ENCODE measurements around the gene SMCR8.
"Not testable (repeated sequence)": the region's sequence is repeated elsewhere in the genome, so short reads cannot be mapped to it uniquely, and the experiment has no call there.

Gene SMCR8

DNA sequence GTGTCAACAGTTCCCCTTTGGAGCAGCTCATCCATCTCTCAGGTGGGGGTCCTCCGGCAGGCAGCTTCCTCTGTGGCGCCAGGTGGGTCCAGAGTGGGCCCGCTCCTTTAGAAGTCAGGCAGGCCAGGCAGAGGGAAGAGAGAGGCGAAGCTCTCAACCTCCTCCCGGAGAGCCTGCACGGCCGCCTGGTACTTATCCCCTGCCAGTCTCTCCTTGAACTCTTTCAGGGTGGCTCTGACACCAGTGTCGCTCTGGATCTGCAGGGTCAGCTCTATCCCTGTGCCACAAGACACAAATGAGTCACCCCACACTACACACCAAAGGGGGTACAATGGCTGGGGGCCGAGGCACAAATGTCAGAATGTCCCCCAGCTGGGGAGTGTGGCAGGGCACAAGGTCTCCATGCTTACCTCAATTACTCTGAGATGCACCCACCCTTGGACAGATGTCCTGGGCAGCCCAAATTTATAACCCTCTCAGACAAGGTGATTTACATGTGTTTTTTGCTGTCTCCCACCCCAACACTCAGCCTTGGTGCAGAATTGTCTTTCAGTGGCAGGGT lies 13.6 kb downstream of the SMCR8 start:
- no peak overlapping the region for H3K9ac ChIP-seq (ENCODE audit: low read length)
- H3K9me3 ChIP-seq (ENCODE audit: control insufficient read depth, low read depth, low read length) = no peaks in the 10 kb centered on the region
- H3K27ac ChIP-seq (ENCODE audit: low read length) = no peak overlapping the region
- peaks cover 42% of the 10 kb centered on the region for H3K36me3 ChIP-seq (ENCODE audit: control insufficient read depth, low read depth, low read length)
- H3K27me3 ChIP-seq (ENCODE audit: control insufficient read depth, insufficient read depth, low read length) = no peaks in the 10 kb centered on the region
- no peaks in the 10 kb centered on the region for H3K4me1 ChIP-seq (ENCODE audit: control insufficient read depth, low read depth, low read length)
- no peak overlapping the region for H3K4me3 ChIP-seq (ENCODE audit: low read length)

DNA sequence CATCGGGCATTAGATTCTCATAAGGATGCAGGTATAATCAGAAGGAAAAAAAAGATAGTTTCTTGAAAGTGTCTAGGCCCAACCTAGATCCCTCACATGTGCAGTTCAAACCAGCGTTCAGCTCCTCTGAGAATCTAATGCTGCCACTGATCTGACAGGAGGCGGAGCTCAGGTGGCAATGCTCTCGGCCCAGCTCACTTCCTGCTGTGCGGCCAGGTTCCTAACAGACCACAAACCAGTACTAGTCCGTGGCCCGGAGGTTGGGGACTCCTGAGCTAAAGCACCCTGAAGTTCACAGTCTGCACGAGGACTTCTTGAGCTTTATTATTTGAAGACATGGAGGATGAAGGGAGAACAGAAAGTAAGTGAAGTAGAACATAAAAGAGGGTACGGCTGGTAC lies 16.8 kb downstream of the SMCR8 start:
- Histone ChIP-seq H3K9ac (ENCODE audit: low read length) (no peak overlapping the region), H3K27me3 (ENCODE audit: control insufficient read depth, insufficient read depth, low read length) (no peaks in the 10 kb centered on the region), H3K36me3 (ENCODE audit: control insufficient read depth, low read depth, low read length) (peaks cover 54% of the 10 kb centered on the region), H3K27ac (ENCODE audit: low read length) (no peak overlapping the region), H3K9me3 (ENCODE audit: control insufficient read depth, low read depth, low read length) (no peaks in the 10 kb centered on the region), H3K4me1 (ENCODE audit: control insufficient read depth, low read depth, low read length) (no peaks in the 10 kb centered on the region), H3K4me3 (ENCODE audit: low read length) (no peak overlapping the region)

DNA sequence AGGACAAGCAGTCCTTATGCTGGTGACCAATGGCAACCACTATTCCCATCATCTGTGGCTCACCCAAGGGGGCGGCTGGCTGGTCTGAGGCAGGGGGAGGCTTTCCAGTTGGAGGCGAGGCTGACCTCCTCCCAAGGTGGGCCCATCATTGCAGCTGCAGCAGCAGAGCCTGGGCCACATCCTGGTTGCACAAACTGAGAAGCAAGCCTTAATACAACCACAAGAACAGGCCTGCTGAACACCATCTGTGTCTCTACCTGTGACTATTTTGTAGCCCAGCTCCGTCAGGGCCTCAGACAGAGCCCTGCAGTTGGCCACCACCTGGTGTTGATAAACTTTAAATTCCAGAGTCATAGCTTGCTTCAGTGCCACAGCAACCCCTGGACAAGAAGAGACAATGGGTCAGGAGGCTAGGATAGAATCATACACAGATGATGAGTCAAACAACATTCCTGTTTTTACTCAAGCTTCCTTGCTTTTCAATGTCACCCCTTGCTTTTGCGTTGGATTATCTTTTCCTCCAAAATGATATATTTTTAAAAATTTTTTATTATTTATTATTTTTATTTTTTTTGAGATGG lies 17.9 kb downstream of the SMCR8 start:
- Histone ChIP-seq H3K4me3 (ENCODE audit: low read length) (no peak overlapping the region), H3K4me1 (ENCODE audit: control insufficient read depth, low read depth, low read length) (no peaks in the 10 kb centered on the region), H3K36me3 (ENCODE audit: control insufficient read depth, low read depth, low read length) (peaks cover 54% of the 10 kb centered on the region), H3K27ac (ENCODE audit: low read length) (no peak overlapping the region), H3K9ac (ENCODE audit: low read length) (no peak overlapping the region), H3K9me3 (ENCODE audit: control insufficient read depth, low read depth, low read length) (no peaks in the 10 kb centered on the region), H3K27me3 (ENCODE audit: control insufficient read depth, insufficient read depth, low read length) (no peaks in the 10 kb centered on the region)

DNA sequence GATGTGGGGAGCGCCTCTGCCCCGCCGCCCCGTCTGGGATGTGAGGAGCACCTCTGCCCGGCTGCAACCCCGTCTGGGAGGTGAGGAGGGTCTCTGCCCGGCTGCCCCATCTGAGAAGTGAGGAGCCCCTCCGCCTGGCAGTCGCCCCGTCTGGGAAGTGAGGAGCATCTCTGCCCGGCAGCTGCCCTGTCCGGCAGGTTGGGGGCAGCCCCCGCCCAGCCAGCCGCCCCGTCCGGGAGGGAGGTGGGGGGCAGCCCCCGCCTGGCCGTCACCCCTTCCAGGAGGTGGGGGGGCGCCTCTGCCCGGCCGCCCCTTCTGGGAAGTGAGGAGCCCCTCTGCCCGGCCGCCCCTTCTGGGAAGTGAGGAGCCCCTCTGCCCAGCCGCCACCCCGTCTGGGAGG lies 23.1 kb downstream of the SMCR8 start:
- not testable (repeated sequence) for H3K4me3 ChIP-seq (ENCODE audit: low read length); H3K27me3 ChIP-seq (ENCODE audit: control insufficient read depth, insufficient read depth, low read length); H3K4me1 ChIP-seq (ENCODE audit: control insufficient read depth, low read depth, low read length); H3K9me3 ChIP-seq (ENCODE audit: control insufficient read depth, low read depth, low read length); H3K9ac ChIP-seq (ENCODE audit: low read length); H3K27ac ChIP-seq (ENCODE audit: low read length)
- peaks cover 54% of the 10 kb centered on the region for H3K36me3 ChIP-seq (ENCODE audit: control insufficient read depth, low read depth, low read length)

DNA sequence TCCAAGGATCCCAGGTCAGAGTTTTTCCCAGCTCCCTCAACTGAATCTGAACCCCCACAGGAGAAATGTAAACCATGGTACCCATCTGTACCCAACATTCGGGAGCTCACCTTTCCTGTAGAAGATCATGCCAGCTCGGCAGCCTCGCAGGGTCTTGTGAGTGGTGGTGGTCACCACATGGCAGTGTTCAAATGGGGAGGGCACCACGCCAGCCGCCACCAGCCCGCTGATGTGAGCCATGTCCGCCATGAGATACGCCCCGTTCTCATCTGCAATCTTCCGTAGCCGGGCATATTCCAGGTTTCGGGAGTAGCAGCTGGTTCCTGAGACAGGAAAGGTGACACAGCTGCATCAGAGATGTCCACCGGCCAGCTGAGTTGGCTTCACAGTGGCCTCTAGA lies 24.8 kb downstream of the SMCR8 start:
- H3K9me3 ChIP-seq (ENCODE audit: control insufficient read depth, low read depth, low read length) = peaks cover 2% of the 10 kb centered on the region
- H3K4me3 ChIP-seq (ENCODE audit: low read length) = no peak overlapping the region
- H3K27ac ChIP-seq (ENCODE audit: low read length) = no peak overlapping the region
- no peaks in the 10 kb centered on the region for H3K27me3 ChIP-seq (ENCODE audit: control insufficient read depth, insufficient read depth, low read length)
- H3K36me3 ChIP-seq (ENCODE audit: control insufficient read depth, low read depth, low read length) = peaks cover 58% of the 10 kb centered on the region
- H3K9ac ChIP-seq (ENCODE audit: low read length) = no peak overlapping the region
- H3K4me1 ChIP-seq (ENCODE audit: control insufficient read depth, low read depth, low read length) = no peaks in the 10 kb centered on the region

DNA sequence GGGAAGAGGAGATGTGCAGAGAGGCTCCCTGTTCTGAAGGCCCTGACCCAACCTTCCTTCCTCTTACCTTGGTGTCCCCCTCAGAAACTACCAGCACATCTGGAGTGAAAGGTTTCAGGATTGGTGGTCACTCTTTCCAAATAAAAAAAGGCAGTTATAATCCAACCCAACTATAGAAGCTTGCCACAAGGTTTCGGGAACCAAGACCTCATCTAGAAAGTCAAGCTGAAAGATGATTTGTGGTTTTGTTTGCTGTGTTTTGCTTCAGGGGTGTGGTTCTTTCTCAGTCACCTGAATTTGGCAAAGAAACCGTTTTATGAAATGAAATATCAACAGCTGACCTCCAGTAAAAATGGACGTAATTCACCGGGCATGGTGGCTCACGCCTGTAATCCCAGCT lies 28.9 kb downstream of the SMCR8 start:
- H3K4me3 ChIP-seq (ENCODE audit: low read length) = no peak overlapping the region
- H3K36me3 ChIP-seq (ENCODE audit: control insufficient read depth, low read depth, low read length) = peaks cover 74% of the 10 kb centered on the region
- no peak overlapping the region for H3K9ac ChIP-seq (ENCODE audit: low read length)
- peaks cover 2% of the 10 kb centered on the region for H3K9me3 ChIP-seq (ENCODE audit: control insufficient read depth, low read depth, low read length)
- no peaks in the 10 kb centered on the region for H3K27me3 ChIP-seq (ENCODE audit: control insufficient read depth, insufficient read depth, low read length)
- no peaks in the 10 kb centered on the region for H3K4me1 ChIP-seq (ENCODE audit: control insufficient read depth, low read depth, low read length)
- H3K27ac ChIP-seq (ENCODE audit: low read length) = no peak overlapping the region

DNA sequence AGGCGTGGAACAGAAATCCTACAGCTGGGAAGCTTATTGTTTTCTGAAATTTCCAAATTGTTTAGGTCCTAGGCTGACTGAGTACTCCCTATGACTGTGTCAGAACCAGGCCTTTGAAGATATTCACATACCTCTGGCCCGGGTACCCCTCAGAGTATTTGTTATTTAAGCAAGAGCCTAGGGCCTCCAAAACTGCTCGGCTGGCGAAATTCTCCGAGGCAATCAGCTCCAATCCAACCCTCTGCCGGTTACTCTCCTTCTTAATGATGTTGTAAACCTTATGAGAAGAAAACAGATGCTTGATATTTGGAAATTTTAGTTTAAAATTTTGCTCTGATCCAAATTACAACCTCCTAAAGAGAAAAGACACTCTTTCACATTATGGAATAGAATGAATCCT lies 38.4 kb downstream of the SMCR8 start:
- Histone ChIP-seq H3K4me1 (ENCODE audit: control insufficient read depth, low read depth, low read length) (no peaks in the 10 kb centered on the region), H3K36me3 (ENCODE audit: control insufficient read depth, low read depth, low read length) (peaks cover 28% of the 10 kb centered on the region), H3K9me3 (ENCODE audit: control insufficient read depth, low read depth, low read length) (no peaks in the 10 kb centered on the region), H3K9ac (ENCODE audit: low read length) (no peak overlapping the region), H3K27ac (ENCODE audit: low read length) (no peak overlapping the region), H3K27me3 (ENCODE audit: control insufficient read depth, insufficient read depth, low read length) (no peaks in the 10 kb centered on the region), H3K4me3 (ENCODE audit: low read length) (no peak overlapping the region)

DNA sequence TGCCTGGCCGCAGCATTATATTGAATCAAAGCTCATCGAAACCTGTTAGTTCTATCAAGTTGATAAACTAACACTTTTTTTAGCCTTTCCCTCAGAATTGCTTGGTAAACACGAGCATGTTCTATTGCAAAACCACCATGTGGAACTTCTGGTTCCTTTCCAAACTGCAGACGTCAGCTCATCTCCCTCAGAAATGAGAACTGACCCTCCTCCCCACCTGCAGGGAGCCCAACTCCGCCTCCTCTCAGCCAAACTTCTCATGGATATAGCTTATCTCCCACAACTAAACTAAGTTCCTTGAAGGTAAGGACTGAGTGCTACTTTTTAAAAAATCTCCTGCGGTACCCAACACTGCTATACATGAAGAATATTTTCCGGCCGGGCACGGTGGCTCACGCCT lies 41.5 kb downstream of the SMCR8 start:
- peaks cover 36% of the 10 kb centered on the region for H3K36me3 ChIP-seq (ENCODE audit: control insufficient read depth, low read depth, low read length)
- H3K9ac ChIP-seq (ENCODE audit: low read length) = no peak overlapping the region
- H3K4me3 ChIP-seq (ENCODE audit: low read length) = no peak overlapping the region
- no peak overlapping the region for H3K27ac ChIP-seq (ENCODE audit: low read length)
- H3K9me3 ChIP-seq (ENCODE audit: control insufficient read depth, low read depth, low read length) = no peaks in the 10 kb centered on the region
- H3K4me1 ChIP-seq (ENCODE audit: control insufficient read depth, low read depth, low read length) = no peaks in the 10 kb centered on the region
- H3K27me3 ChIP-seq (ENCODE audit: control insufficient read depth, insufficient read depth, low read length) = no peaks in the 10 kb centered on the region

DNA sequence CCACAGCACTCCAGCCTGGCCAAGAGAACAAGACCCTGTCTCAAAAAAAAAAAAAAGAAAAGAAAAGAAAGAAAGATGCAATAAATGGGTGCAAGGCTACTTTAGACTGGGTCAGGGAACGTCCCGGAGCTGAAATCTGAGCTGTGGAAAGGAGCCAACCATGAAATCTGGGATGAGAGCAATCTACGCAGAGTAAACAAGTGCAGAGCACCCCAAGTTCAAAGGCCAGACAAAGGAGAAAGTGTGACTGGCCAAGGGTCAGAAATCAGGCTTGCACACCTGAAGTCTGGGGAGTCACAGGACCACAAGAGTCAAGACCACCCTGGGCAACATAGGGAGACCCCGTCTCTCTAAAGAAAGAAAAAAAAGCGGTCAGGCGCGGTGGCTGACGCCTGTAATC lies 45.4 kb downstream of the SMCR8 start:
- Histone ChIP-seq H3K9me3 (ENCODE audit: control insufficient read depth, low read depth, low read length) (no peaks in the 10 kb centered on the region), H3K27me3 (ENCODE audit: control insufficient read depth, insufficient read depth, low read length) (no peaks in the 10 kb centered on the region), H3K36me3 (ENCODE audit: control insufficient read depth, low read depth, low read length) (peaks cover 14% of the 10 kb centered on the region), H3K4me1 (ENCODE audit: control insufficient read depth, low read depth, low read length) (no peaks in the 10 kb centered on the region), H3K9ac (ENCODE audit: low read length) (no peak overlapping the region), H3K4me3 (ENCODE audit: low read length) (no peak overlapping the region), H3K27ac (ENCODE audit: low read length) (no peak overlapping the region)

DNA sequence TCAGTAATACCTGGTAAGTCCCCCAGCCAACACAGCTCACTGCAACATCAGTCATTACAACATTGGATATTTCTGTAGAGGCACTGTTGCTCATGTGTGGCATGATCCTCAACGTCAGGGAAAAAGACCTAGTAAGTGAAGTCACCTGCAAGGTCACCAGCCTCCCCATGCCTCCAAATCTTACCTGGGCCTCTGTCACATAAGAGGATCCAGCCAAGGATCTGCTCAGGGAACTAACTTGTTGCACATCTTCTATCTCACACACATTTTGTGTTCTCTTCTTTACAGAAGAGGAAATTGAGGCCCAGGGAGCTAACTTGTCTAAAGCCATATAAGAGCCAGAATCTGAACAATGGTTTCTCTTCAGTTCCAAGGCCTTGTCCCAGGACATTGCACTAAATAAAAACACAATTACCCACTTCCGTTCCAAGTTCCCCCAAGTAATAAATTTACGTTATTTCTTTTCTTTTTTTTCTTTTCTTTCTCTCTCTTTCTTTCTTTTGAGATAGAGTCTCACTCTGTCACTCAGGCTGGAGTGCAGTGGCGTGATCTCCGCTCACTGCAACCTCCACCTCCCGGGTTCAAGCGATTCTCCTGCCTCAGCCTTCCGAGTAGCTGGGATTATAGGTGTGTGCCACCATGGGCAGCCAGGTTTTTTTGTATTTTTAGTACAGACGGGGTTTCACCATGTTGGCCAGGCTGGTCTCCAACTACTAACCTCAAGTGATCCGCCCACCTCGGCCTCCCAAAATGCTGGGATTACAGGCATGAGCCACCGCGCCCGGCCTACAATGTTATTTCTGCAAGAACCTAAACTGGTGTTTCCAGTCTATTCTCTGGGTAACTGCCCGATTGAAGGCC lies 47.0 kb downstream of the SMCR8 start:
- no peaks in the 10 kb centered on the region for H3K27me3 ChIP-seq (ENCODE audit: control insufficient read depth, insufficient read depth, low read length)
- H3K36me3 ChIP-seq (ENCODE audit: control insufficient read depth, low read depth, low read length) = peaks cover 12% of the 10 kb centered on the region
- H3K9ac ChIP-seq (ENCODE audit: low read length) = peak overlapping the region; percentile 73
- no peaks in the 10 kb centered on the region for H3K4me1 ChIP-seq (ENCODE audit: control insufficient read depth, low read depth, low read length)
- peak overlapping the region; percentile 99 for H3K4me3 ChIP-seq (ENCODE audit: low read length)
- no peaks in the 10 kb centered on the region for H3K9me3 ChIP-seq (ENCODE audit: control insufficient read depth, low read depth, low read length)
- H3K27ac ChIP-seq (ENCODE audit: low read length) = no peak overlapping the region

DNA sequence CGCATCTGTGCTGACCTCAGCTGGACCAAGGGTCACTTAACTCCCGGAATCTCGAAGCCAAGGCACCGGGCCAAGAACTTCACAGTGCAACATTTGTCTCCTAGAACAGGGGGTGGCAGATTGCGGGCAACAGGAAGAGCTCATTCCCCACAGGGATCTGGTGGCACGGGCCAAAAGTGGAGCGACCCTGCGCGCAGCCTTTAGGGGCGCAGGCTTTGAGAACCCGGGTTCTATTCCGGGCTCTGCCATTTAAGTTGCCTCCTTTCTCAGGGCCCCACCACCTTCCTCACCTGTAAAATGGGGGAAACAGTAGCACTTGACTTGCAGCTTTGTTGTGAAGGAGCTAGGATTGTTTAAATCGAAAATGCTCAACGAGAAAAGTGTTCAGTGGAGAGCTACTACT lies 47.6 kb downstream of the SMCR8 start:
- Histone ChIP-seq H3K36me3 (ENCODE audit: control insufficient read depth, low read depth, low read length) (peaks cover 12% of the 10 kb centered on the region), H3K27ac (ENCODE audit: low read length) (no peak overlapping the region), H3K9me3 (ENCODE audit: control insufficient read depth, low read depth, low read length) (no peaks in the 10 kb centered on the region), H3K4me1 (ENCODE audit: control insufficient read depth, low read depth, low read length) (no peaks in the 10 kb centered on the region), H3K4me3 (ENCODE audit: low read length) (peak overlapping the region; percentile 99), H3K27me3 (ENCODE audit: control insufficient read depth, insufficient read depth, low read length) (no peaks in the 10 kb centered on the region), H3K9ac (ENCODE audit: low read length) (peak overlapping the region; percentile 73)
